Measurements from ENCODE around the gene SMIM36.
"Not testable (repeated sequence)": the region's sequence is repeated elsewhere in the genome, so short reads cannot be mapped to it uniquely, and the experiment has no call there.

Gene SMIM36

GRCh38 chr17:55454906-55455474 lies 56.3 kb downstream of the SMIM36 start:
- no peak for DNase-seq (ENCODE audit: low read depth)

GRCh38 chr17:55453839-55454557 lies 57.3 kb downstream of the SMIM36 start:
- no peak for DNase-seq (ENCODE audit: low read depth)

- no peak for DNase-seq (ENCODE audit: low read depth)
These were observed 59.0 kb downstream of the SMIM36 start for GRCh38 chr17:55452139-55452790.

DNA sequence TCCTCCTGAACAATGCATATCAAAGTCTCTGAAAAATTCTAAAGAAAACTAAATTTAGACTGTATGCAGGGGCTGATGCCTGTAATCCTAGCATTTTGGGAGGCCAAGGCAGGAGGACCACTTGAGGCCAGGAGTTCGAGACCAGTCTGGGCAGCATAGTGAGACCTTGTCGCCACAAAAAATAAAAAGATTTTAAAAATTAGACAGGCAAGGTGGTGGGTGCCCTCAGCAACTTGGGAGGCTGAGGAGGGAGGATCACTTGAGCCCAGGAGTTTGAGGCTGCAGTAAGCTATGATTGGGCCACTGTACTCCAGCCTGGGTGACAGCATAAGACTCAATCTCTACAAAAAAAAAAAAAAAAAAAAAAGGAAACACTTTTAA lies 59.5 kb downstream of the SMIM36 start:
- no peak for DNase-seq (ENCODE audit: low read depth)

GRCh38 chr17:55451203-55451641 lies 60.0 kb downstream of the SMIM36 start:
- DNase-seq (ENCODE audit: low read depth) = no peak

DNA sequence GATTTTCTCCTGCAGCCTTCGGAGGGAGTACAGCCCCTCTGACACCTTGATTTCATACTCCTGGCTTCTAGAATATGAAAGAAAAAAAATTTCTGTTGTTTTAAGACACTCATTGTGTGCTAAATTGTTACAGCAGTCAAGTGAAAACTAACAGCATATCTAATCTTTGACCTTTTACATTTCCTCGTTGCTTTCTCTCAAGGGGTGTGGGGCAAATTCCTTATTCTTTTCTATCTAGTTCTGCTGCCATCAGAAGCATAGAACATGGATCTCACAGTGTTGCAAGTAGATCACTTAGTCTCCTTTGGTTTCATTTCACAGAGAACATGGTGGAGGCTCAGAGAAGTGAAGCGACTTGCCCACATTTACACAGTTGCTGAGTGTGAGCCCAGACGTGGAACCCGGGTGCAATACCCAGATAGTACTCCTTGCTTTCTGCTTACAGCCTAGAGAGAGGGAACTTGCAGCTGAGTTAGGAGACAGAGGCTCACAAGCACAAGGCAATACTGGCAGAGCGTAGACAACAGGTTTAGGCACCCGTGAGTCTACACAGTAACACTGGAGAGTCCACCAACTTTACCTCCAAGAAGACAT lies 60.9 kb downstream of the SMIM36 start:
- DNase-seq (ENCODE audit: low read depth) = no peak

- DNase-seq (ENCODE audit: low read depth) = no peak
These were observed 62.6 kb downstream of the SMIM36 start for GRCh38 chr17:55448681-55449080.

DNA sequence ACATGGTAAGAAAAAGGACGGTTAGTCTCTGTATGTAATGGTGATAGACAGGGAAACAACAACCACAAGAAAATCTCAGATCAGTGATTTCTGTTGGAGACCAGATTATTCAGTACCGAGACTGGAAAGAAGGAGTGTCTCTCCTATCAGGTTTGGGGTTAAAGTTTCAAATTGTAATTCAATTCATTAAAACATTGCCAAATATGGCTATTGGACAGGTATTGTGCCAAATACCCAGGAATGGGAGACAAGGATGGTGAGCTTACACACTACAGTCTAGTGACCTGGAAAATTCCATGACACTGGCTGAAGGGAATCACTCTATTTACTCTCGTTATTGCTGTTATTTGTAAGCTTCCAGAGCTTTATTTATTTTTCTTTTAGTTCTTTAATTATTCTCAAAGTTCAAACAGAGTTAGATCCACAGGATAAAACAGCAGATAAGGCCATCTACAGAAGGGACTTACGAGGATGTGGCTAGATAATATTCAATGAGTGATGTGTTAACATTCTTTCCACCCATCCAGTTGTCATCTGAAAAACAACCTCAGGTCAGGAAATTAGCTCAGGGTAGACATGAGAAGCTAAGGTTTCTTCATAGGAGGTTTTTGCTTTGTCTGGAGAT lies 64.6 kb downstream of the SMIM36 start:
- no peak for DNase-seq (ENCODE audit: low read depth)

DNA sequence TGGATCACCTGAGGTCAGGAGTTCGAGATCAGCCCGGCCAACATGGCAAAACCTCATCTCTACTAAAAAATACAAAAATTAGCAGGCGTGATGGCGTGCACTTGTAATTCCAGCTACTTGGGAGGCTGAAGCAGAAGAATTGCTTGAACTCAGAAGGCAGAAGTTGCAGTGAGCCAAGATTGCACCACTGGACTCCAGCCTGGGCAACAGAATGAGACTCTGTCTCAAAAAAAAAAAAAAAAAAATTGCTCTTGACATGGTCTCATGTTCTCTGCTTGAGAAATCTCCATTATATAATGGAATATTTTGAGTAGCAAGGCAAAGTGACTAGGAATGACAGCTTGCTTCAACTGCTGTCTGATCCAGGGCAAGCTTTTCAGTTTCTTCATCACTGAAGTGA lies 65.2 kb downstream of the SMIM36 start:
- not testable (repeated sequence) for DNase-seq (ENCODE audit: low read depth)

- DNase-seq (ENCODE audit: low read depth) = no peak
These were observed 66.5 kb downstream of the SMIM36 start for GRCh38 chr17:55444471-55445441.

- DNase-seq (ENCODE audit: low read depth) = no peak
These were observed 67.3 kb downstream of the SMIM36 start for GRCh38 chr17:55443904-55444303.

GRCh38 chr17:55442953-55443683 lies 68.1 kb downstream of the SMIM36 start:
- no peak for DNase-seq (ENCODE audit: low read depth)

DNA sequence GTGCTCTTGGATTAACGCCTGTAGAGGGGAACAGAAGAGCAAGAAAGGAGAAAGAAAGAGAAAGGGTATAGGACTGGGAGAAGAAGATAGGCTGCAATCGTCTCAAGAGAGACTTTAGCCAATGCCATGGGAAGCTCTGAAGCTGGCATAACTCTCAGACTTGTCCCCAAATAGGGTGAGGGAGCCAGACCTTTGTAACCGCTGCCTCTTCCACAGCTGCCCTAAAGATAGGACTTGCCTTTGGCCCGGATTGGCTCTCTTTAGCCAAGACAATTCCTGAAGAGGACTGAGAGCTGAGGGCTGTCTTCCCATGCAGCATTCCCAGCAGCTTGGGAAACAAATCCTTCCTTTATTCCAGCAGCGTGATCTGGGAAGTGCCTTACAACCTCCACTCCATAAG lies 68.8 kb downstream of the SMIM36 start:
- DNase-seq (ENCODE audit: low read depth) = no peak

DNA sequence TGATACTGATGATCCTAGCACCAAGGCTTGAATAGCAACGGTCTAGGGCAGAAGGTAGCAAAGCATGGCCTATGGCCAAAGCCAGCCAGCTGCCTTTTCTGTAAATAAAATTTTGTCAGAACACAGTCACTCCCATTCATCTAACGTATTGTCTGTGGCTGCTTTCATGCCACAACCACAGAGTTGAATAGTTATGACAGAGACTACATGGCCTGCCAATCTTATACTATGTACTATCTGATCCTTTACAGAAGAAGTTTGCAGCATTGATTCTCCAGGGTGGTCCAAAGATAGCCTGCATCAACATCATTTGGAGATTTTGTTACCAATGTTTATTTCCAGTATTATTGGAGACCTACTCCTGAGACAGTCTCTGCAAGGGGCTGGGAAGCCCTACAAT lies 69.7 kb downstream of the SMIM36 start:
- DNase-seq (ENCODE audit: low read depth) = no peak

- no peak for DNase-seq (ENCODE audit: low read depth)
These were observed 70.9 kb downstream of the SMIM36 start for GRCh38 chr17:55440391-55440790.

- DNase-seq (ENCODE audit: low read depth) = no peak
These were observed 74.1 kb downstream of the SMIM36 start for GRCh38 chr17:55437159-55437605.

- DNase-seq (ENCODE audit: low read depth) = no peak
These were observed 74.8 kb downstream of the SMIM36 start for GRCh38 chr17:55436224-55437158.

DNA sequence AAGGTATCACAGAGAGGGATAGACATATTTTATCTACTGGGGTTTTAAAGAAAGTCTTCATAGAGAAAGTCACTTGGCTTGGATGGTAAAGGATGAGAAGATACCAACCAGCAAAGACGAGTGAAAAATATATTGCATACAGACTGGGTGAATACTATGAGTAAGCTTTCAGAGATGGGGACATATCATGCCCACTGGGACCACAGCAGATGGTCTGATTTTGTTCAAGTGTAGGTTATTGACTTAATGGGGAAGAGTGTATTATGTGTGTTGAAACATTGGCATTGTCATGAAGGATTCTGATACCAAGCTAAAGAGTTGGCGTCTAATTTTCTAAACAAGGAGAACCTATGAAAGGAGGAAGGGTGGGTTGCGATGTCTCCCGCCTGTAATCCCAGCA lies 75.8 kb downstream of the SMIM36 start:
- no peak for DNase-seq (ENCODE audit: low read depth)

- no peak for DNase-seq (ENCODE audit: low read depth)
These were observed 76.5 kb downstream of the SMIM36 start for GRCh38 chr17:55434721-55435120.

Measured in T-helper 22 cell (primary cell).